GM21381 (cell line): ENCODE measurements around the gene YTHDF1.

Experiments
- ATAC-seq: cut with Tn5 transposase; IDR thresholded peaks from one replicate; pipeline ENCODE4 v1.9.1; 2021; ENCODE audit warnings: mild to moderate bottlenecking, moderate library complexity; ENCODE audit not compliant: unreplicated experiment

The YTHDF1 gene

DNA sequence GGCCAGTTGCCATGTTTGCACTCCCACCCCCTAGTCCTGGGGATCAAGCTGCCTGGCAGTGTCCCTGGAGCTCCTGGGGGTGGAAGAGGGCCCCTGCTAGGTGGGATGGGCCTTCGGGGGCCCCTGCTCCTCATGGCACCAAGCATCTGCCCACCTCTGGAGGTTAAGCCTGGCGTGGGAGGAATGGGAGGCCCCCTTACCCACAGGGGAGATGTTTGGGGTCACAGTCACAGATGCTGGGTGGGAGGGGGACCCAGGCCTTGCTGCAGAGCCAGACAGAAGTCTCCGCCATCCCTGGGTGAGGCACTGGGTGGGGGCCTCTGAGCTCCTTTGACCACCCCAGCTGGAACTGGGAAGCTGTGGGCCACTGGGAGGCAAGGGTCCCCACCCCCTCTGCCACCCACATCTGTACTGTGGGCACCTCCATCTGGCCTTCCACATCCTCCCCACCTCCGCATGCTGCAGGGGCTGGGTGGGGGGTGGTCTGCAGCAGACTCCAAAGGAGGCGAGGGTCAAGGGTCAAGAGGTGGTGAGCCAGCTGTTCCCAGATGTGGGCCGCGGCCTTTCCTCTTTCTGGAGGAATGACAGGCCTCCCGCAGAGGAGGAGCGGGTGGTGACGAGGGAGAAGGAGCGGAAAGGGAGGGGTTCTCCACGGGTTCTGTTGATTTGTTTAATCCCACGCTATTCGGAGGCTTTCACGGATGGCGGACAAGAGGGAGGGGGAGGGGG is 41.5 kb downstream of the YTHDF1 start:
- ATAC-seq: no peak

- no peak for ATAC-seq
Measured at GRCh38 chr20:63173552-63174191, 42.3 kb downstream of the YTHDF1 start.

DNA sequence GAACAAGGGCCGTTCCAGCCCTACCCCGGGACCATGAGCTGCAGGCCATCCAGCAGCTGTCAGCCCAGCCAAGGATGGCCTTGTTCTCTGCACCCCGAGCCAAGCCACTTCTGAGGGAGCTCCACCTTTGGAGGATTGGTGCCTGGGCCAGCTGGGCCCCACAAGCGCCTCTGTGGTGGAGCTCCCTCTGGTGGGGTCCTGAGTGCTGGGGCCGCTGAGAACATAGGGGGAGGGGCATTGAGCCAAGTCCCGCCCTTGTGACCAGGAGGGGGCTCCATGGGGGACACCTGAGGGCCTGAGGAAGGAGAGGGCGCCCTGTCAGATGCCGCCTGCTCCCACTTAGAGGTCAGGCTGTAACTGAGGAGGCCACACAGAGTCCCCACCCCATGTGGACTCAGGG is 43.2 kb downstream of the YTHDF1 start:
- no peak for ATAC-seq

DNA sequence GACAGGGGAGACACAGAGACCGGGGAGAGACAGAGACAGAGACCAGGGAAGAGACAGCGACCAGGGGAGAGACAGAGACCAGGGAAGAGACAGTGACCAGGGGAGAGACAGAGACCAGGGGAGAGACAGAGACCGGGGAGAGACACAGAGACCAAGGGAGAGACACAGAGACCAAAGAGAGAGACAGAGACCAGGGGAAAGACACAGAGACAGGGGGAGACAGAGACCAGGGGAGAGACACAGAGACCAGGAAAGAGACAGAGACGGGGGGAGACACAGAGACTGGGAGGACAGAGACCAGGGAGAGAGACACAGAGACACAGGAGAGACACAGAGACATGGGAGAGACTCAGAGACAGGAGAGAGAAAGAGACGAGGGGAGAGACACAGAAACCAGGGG is 43.9 kb downstream of the YTHDF1 start:
- no peak for ATAC-seq

DNA sequence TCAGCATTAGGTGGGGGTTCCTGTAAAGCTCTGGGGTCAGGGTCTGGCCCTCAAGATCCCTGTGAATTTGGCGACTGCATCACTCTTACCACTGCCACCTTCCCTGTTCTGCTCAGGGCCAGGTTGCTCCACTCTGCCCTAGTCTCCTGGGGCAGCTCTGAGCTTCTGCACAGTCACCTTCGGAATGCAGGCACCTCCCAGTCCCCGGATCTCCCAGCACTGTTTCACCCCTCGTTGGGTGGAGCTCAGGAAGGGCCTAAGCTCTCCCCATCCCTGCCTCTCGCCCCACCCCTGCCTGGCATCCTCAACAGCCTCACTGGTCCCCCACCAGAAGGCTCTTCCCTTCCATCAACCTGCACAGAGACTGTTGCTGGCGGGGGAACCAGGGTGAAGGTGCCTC is 46.2 kb downstream of the YTHDF1 start:
- ATAC-seq: no peak

DNA sequence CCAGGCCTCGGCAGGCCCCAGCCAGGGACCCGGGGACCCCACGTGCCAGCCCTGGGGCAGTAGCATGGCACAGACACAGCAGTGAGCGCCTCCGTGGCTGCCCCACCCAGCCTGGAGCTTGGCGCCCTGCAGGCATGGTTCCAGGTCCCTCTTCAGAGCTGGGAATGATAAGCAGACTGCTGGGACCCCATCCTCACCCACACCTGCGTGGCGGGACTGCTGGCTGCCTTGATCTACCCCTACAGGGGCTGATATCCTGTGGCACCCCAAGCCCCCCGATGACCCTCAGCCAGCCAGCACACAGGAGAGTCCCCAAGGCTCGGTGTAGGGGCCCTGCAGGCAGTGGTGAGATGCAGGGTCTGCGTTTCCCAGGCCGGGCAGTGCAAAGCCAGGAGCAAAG is 47.1 kb downstream of the YTHDF1 start:
- no peak for ATAC-seq

- no peak for ATAC-seq
Measured at GRCh38 chr20:63167918-63168520, 47.9 kb downstream of the YTHDF1 start.

- ATAC-seq: no peak
Measured at GRCh38 chr20:63167026-63167917, 48.7 kb downstream of the YTHDF1 start.

DNA sequence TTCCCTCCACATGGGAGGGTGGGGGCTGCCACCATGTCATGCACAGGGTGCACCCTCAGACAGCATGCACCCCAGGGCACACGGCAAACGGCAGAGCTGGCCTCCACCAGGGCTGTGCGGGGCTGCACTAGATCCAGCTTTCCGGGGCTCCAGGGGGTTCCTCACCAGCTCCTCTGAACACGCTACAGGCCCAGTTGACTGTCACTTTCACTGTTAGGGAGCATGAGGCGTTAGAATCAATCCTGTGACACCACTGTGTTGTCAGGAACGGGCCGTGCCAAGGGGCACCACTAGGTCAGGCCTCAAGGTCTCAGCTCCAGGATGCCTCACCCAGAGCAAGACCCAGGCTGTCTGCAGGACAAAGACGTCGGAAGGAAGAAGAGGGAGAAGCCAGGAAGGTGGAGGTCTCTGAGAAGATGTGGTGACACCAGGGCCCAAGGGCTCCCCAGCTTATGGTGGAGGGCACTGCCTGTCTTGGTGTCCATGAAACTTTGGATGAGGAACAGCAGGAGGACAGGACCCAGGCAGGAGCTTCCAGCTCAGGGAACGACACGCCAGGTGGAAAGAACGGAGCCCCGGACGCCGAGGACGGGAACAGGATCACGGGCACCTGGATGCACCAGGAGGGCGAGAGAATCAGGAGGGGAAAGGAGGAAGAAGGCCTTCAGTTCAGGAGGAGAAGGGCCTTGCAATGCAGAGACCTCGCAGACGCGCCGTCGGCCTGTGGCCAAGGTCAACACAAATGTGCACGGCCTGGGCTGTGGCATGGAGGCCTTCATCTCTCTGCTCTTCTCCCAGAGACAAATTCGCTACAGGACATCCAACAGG is 49.5 kb downstream of the YTHDF1 start:
- ATAC-seq: no peak

- ATAC-seq: no peak
Measured at GRCh38 chr20:63165356-63166192, 50.4 kb downstream of the YTHDF1 start.

DNA sequence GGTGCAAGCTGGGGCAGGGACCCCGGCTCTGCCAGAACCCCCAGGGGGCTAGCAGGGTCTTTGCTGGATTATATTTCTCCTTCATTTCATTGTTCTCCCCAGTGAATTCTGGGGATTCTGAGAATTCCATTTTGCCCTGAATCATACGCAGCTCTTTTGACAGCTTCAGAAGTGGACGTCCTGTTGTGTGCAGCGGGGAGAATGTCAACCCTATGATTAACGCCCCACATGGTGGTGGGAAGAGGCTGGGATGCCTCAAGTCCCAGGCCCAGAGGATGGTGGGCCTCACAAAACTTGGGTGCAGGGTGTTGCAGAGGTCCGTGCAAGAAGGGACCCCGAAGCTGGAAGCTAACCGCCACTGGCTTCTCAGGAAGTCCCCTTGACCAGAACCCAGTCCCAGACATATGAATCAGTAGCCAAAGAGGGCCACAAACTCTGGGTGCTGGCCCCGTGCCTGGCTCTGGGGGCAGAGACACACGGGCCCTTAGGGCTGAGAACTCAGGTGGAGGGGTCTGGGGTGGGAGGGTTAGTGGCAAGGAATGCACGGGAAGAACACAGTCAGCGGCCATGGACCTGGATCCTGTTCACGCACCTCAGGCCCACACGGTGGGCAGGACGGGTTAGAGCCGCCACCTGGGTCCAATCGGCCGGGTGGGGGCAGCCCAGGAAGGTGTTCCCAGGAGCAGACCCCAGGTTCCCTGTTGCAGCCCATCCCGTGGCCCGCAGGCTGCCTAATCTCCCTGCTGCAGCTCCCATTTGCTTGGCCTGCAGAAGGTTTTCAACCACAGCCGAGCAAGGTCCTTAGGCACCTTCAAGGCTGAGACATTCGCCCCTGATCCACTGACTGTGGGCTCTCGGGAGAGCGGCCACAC is 51.2 kb downstream of the YTHDF1 start:
- no peak for ATAC-seq

GRCh38 chr20:63163596-63164483 is 52.1 kb downstream of the YTHDF1 start:
- no peak for ATAC-seq

DNA sequence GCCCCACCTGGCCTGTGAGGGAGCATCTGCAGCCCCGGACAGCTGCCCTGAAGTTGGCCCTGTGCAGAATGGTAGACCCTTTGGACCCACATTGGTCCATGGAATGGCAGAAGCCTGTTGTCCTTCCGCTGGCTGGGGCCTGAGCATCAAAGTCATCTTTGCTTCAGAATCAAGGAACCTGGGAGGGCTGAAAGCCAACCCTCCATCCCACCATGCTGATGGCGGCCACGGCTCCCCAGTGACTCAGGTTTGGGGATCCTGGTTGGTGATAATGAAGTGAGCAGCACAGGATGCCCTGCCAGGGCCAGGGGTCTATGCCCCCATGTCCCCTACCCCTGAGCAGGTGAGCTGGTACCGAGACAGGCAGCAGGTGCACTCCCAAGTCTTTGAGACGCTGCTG is 52.8 kb downstream of the YTHDF1 start:
- no peak for ATAC-seq

DNA sequence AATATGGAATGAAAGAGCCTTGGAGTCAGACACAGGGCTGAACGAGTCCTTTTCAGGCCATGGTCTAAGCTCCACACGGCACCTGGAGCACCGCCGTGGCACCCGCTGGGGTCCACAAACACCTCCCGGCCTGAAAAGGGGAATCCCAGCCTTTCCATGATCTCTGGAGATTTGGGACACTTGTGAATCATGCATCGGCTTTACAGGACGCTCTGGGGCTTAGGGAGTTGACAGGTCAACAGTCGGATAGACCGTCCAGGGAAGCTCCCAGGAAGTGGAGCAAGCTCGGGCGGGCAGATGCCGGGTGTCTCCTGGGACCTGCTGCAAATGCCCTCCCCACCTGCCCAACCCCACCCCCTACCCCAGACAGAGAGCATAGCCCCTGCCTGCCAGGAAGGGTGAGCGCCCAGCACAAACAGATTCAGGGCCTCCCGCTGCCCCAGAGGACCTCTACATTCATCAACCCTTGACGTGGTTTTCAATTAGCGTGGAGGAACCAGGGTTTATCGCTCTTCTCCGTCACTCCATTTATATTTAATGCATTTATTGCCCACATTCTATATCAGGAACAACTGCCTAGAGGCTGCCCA is 53.6 kb downstream of the YTHDF1 start:
- ATAC-seq: no peak

GRCh38 chr20:63161176-63161651 is 54.7 kb downstream of the YTHDF1 start:
- ATAC-seq: no peak

DNA sequence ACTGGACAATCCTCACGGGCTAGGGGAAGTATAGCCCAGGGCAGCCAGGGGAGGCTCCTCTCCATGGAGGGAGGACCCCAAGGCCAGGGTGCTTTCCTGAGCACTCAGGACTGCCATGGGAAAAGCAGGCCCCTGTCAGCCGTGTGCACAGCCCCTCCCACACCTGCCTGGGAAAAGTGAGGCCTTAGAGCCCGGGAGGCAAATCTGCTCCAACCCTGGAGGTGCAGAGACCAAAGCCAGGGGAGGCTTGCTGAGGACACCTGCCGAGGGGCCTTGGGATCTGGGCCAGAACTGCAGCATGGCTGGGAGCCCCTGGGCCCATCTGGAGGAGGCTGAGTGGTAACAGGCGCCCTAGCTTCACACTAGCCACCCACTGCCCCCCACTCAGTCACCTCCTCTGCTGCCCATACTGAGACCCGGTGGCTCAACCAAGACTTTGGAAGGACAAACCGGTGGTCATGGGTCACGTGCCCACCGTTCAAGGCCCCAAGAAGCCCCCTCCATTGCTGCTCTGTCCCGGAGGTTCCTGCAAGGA is 55.2 kb downstream of the YTHDF1 start:
- no peak for ATAC-seq
